NCI-H1092 treated with DMSO at 0.1 percent for 48 hours (cell line): ENCODE measurements around the gene SLC1A7.

Source experiments
- DNase-seq: peaks from one replicate; lab custom pipeline; 2025; lab: John Stamatoyannopoulos, UW

The SLC1A7 gene

GRCh38 chr1:53090227-53091147 lies 52.0 kb downstream of the SLC1A7 start:
- no peak for DNase-seq

GRCh38 chr1:53089478-53090226 lies 52.8 kb downstream of the SLC1A7 start:
- DNase-seq: no peak

- no peak for DNase-seq
These were observed 53.7 kb downstream of the SLC1A7 start for GRCh38 chr1:53088616-53089300.

- no peak for DNase-seq
These were observed 54.8 kb downstream of the SLC1A7 start for GRCh38 chr1:53087332-53088285.

- no peak for DNase-seq
These were observed 55.9 kb downstream of the SLC1A7 start for GRCh38 chr1:53086491-53087070.

- no peak for DNase-seq
These were observed 57.0 kb downstream of the SLC1A7 start for GRCh38 chr1:53085405-53085804.

GRCh38 chr1:53084589-53084971 lies 57.9 kb downstream of the SLC1A7 start:
- DNase-seq: no peak

- no peak for DNase-seq
These were observed 58.5 kb downstream of the SLC1A7 start for GRCh38 chr1:53083636-53084588.

GRCh38 chr1:53082826-53083455 lies 59.5 kb downstream of the SLC1A7 start:
- no peak for DNase-seq

GRCh38 chr1:53081384-53082066 lies 60.9 kb downstream of the SLC1A7 start:
- no peak for DNase-seq

GRCh38 chr1:53080769-53081168 lies 61.7 kb downstream of the SLC1A7 start:
- no peak for DNase-seq

GRCh38 chr1:53080041-53080440 lies 62.4 kb downstream of the SLC1A7 start:
- no peak for DNase-seq

GRCh38 chr1:53079251-53079650 lies 63.2 kb downstream of the SLC1A7 start:
- DNase-seq: no peak

GRCh38 chr1:53078333-53079101 lies 63.9 kb downstream of the SLC1A7 start:
- no peak for DNase-seq

GRCh38 chr1:53077599-53077965 lies 64.9 kb downstream of the SLC1A7 start:
- DNase-seq: no peak

- no peak for DNase-seq
These were observed 65.5 kb downstream of the SLC1A7 start for GRCh38 chr1:53076721-53077598.

- DNase-seq: no peak
These were observed 66.3 kb downstream of the SLC1A7 start for GRCh38 chr1:53076165-53076564.
